Stimulated activated CD4-positive, alpha-beta T cell treated with anti-CD3 and anti-CD28 coated beads, TNF-alpha, amount 100 ng/mL, for 1 hour (primary cell): Measurements from ENCODE around the gene NGF.
"Not testable (repeated sequence)": the region's sequence is repeated elsewhere in the genome, so short reads cannot be mapped to it uniquely, and the experiment has no call there.

Source experiments
- DNase-seq, 3 donors: peaks; one replicate each; pipeline ENCODE4 v3.0.0-alpha.2; 2020; ENCODE audit warnings: low read depth in 3 of 3, low spot score in 1 of 3

NGF gene

GRCh38 chr1:115310581-115311473 lies 27.2 kb downstream of the NGF start:
- no peak for DNase-seq

DNA sequence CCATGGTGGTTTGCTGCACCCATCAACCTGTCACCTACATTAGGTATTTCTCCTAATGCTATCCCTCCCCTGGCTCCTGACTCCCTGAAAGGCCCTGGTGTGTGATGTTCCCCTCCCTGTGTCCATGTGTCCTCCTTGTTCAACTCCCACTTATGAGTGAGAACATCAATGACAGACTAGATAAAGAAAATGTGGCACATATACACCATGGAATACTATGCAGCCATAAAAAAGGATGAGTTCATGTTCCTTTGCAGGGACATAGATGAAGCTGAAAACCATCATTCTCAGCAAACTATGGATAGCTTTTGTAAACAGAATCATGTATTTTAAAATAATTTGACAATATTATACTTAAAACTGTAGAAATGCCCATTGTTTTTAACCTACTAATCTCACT lies 28.5 kb downstream of the NGF start:
- DNase-seq = not testable (repeated sequence)

DNA sequence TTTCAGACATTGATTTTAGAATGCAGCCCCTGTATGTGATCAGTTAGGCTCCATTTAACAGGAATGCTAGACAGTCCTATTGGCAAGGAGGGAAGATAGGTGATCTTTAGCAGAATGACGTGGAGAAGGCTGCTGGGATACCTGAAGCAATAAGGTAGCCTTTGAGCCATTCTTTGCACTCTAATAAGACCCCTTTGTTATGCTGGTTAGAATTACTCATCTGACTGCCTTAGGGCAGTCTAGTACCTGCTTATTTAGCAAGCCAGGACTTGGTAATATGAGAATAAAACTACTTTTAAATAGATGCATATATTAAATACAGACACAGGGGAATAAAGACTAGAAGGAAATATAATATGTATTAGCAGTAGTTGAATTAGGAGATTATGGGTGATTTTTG lies 29.1 kb downstream of the NGF start:
- DNase-seq = no peak

- DNase-seq = no peak
These were observed 30.4 kb downstream of the NGF start for GRCh38 chr1:115307661-115308060.

GRCh38 chr1:115306146-115306545 lies 31.9 kb downstream of the NGF start:
- no peak for DNase-seq

DNA sequence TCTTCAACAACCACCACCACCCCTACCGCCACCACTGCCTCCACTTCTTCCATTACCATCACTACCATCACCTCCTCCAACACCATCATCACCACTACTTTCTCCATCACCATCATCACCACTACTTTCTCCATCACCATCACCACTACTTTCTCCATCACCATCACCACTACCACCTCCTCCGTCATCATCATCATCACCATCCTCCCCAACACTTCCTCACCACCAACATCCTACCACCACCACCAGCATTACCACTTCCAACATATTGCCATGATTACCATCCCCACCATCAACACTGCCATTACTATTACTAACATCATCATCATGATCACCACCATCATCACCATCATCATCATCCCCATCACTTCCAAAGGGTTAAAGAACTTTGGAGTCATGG lies 34.7 kb downstream of the NGF start:
- no peak for DNase-seq

- DNase-seq = no peak
These were observed 35.6 kb downstream of the NGF start for GRCh38 chr1:115302390-115302961.

DNA sequence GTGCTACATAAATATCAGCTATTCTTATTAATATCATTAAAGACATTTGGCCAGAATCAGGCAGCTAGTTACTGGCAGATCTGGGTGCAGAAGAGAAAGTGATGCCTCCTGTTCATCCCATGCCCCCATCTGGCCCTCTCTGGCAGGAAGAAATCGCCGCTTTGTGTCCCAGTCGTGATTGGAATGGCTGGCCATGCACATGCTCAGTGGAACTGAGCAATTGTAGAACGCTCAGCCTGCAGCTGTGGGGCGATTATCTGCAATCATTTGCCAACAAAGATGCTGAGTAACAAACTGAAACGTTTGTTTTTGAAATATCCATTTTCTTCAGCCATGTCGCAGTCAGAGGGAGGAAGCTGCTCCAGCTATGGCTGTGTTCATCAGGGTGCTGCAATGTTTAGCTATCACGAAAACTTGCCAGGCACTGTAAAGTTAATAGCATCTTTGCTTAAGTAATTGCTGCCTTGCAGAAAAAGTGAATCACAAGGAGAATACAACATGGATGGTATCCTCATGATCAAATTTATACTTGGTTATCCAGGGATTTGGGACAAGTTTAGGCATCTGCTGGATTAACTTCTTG lies 36.5 kb downstream of the NGF start:
- no peak for DNase-seq

- no peak for DNase-seq
These were observed 37.8 kb downstream of the NGF start for GRCh38 chr1:115300087-115300876.

- no peak for DNase-seq
These were observed 38.8 kb downstream of the NGF start for GRCh38 chr1:115299266-115299665.

DNA sequence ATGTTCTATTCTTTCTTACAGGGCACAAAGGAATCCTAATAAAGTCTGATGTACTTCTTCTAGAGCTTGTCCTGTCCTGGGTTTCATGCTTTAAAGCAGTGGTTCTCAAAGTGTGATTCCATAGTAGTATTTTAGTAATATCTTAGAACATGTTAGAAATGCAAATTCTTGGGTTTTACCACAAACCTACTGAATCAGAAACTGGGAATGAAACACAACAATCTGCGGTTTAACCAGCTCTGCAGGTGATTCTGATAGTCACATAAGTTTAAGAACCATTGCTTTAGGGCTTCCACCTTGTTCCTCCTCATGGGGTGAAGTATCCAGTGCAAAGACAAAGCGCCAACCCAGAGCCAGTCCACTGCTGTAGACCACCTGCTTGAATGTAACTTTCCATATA lies 41.1 kb downstream of the NGF start:
- no peak for DNase-seq

DNA sequence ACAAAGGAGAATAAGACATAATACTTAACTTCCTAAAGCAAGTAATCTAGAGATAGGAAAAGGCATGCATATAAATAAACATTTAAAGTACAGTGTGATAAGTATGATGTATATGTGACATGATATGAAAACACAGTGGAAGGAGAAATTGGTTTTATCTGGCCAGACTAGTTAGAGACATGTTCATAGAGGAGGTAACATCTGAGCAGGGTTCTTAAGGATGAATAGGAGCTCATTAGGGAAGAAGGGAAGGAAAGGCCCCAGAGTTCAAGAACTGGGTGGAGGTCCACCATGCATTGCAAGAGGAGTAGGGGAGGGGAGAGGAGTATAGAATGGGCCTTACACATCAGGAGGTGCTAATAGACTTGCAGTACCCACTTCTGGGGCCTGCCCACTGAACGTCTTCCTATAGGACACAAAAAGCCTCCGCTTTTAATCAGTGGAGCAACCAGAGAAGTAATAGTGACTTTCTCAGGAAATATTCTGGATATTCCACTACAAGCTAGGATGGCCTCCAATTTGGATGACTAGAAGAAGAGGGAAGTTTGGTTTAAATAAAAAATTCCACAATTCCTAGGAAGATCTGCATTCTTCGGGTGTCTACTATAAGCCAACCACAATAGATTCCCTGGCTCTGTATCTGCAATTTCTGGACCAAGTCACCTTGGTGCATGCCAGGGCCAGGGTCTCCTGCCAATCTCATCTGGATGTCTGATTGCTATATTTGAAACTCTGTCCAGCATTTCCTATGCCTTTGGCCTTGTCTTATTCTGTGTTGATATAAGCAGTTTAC lies 41.9 kb downstream of the NGF start:
- DNase-seq = no peak

- no peak for DNase-seq
These were observed 44.1 kb downstream of the NGF start for GRCh38 chr1:115293899-115294298.

GRCh38 chr1:115293006-115293405 lies 45.0 kb downstream of the NGF start:
- DNase-seq = no peak

DNA sequence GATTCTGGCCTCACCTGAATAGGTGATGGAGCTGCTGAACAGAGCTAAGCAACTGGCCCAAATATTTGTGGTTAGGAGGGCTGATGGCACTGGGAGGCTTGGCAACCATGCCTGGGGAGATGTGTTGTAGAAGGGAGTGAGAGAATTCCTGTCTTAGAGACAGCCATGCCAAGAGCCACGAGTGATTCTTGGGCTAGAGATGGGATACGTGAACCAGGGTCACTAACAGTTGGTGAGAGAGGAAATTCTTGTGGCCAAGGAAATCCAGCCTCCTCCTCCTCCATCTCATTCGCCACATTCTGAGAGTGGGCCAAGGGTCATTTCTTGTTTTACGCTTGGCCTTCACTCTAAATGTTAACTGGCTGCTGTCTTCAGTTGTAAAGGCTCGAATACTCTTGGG lies 46.3 kb downstream of the NGF start:
- DNase-seq = no peak

GRCh38 chr1:115289940-115290339 lies 48.1 kb downstream of the NGF start:
- DNase-seq = no peak

- DNase-seq = no peak
These were observed 49.4 kb downstream of the NGF start for GRCh38 chr1:115288591-115289198.

GRCh38 chr1:115286431-115287205 lies 51.4 kb downstream of the NGF start:
- DNase-seq = no peak

DNA sequence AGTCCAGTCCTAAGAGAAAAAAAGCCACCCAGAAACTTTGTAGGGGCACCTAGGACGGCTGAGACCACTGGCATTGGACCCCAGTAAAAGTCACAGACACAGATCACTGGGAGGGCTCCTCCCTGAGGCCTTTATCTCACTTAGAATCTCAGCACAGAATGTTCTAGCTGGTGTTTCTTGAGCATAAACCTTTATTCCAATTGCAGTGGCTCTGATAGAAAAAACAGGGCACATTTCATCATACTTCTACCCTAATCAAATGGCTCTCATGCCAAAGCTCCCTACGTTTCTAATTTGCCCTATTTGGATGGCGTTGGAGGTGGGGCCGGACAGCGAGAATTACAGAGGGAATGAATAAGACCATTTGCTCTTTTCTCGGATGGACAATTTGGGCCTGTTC lies 53.8 kb downstream of the NGF start:
- no peak for DNase-seq

GRCh38 chr1:115283681-115284146 lies 54.3 kb downstream of the NGF start:
- no peak for DNase-seq
